Stomach (tissue), 4 donors: ENCODE data around the gene GLT6D1.

ENCODE experiments used
- POLR2A ChIP-seq, 4 donors: fragments of 450-650 bp; IDR thresholded peaks; one replicate each; pipeline ENCODE4 v1.6.1; 2016; ENCODE audit warnings: antibody characterized with exemption in 4 of 4, control low read depth in 2 of 4, mild to moderate bottlenecking in 1 of 4, moderate library complexity in 1 of 4
- POLR2AphosphoS5 ChIP-seq, 3 donors: sonication (generic); formaldehyde crosslinking; IDR thresholded peaks; one replicate each; pipeline ENCODE4 v1.6.1; 2016; ENCODE audit warnings: antibody characterized with exemption in 3 of 3
- TF ChIP-seq, protein P1 (sequence below), 7 experiments: fragments of 450-650 bp in 4 of 7; fragments of 200-600 bp in 3 of 7; sonication (generic) in 3 of 7; IDR thresholded peaks; one replicate each; pipeline ENCODE4 v1.5.1; 2016 to 2019; ENCODE audit warnings: antibody characterized with exemption in 7 of 7, control low read depth in 2 of 7, mild to moderate bottlenecking in 1 of 7

DNA sequence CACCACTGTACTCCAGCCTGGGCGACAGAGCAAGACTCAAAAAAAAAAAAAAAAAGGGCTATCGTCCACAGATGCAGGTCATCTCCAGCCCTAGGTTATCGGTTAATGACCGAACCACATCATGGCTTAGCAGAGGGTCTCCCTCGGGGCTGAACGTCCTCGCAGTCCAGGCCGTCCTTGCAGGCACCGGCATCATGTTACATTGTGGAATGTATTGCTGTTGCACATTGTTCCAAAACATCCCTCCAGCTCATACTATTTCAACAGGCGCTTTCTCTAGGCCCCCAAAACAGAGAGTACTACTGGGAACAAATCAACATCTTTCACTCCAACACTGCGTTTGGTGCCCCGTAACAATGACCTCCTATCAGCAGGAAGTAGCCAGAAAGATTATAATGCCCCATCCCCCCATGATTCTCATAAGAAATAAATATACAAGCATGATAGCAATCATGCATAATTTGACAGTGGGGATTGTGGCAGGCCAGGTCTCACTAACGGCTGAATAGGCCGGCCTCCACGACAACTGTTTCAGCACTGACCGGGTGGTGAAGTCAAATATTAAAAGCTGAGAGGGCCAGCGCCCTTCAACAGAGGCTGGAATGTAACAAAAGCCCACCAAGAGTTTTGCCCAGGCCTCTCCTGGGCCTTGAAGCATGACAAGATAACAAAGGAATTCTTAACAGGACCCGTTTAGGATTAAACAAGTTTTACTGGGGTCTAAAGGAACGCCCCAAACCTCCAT lies 22.6 kb upstream of the GLT6D1 start:
- TF ChIP-seq POLR2A (IDR thresholded peaks at IDR 0.05) (no peak), POLR2AphosphoS5 (IDR thresholded peaks at IDR 0.05) (no peak)
- TF ChIP-seq, protein P1, sequence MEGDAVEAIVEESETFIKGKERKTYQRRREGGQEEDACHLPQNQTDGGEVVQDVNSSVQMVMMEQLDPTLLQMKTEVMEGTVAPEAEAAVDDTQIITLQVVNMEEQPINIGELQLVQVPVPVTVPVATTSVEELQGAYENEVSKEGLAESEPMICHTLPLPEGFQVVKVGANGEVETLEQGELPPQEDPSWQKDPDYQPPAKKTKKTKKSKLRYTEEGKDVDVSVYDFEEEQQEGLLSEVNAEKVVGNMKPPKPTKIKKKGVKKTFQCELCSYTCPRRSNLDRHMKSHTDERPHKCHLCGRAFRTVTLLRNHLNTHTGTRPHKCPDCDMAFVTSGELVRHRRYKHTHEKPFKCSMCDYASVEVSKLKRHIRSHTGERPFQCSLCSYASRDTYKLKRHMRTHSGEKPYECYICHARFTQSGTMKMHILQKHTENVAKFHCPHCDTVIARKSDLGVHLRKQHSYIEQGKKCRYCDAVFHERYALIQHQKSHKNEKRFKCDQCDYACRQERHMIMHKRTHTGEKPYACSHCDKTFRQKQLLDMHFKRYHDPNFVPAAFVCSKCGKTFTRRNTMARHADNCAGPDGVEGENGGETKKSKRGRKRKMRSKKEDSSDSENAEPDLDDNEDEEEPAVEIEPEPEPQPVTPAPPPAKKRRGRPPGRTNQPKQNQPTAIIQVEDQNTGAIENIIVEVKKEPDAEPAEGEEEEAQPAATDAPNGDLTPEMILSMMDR (IDR thresholded peaks at IDR 0.05): no peak
